Ammon's horn (tissue), 1 donor: ENCODE results near the gene NIT1.

ENCODE experiments used
- DNase-seq: peaks from one replicate; pipeline ENCODE4 v3.0.0-alpha.2; 2016; ENCODE audit warnings: low spot score

Gene NIT1

GRCh38 chr1:161117759-161118581 lies at the start of gene NIT1, which contains the start of gene PFDN2:
NIT1 (plus strand) TSS chr1:161118105; CDS start chr1:161118177, 72 bp downstream.
PFDN2 (minus strand) TSS chr1:161118037; CDS start chr1:161118026, 11 bp downstream.
- peak; percentile 93 for DNase-seq

- peak; percentile 80 for DNase-seq
These were observed 49.3 kb upstream of the NIT1 start for GRCh38 chr1:161068306-161069234.

- DNase-seq = no peak
These were observed 48.7 kb upstream of the NIT1 start for GRCh38 chr1:161069241-161069640.

- DNase-seq = peak; percentile 81
These were observed 48.1 kb upstream of the NIT1 start, which contains the start of gene ARHGAP30 for GRCh38 chr1:161069731-161070270. ARHGAP30 (minus strand) TSS chr1:161069891; CDS start chr1:161069624, 267 bp downstream.

- no peak for DNase-seq
These were observed 47.1 kb upstream of the NIT1 start for GRCh38 chr1:161070761-161071160.

- peak; percentile 39 for DNase-seq
These were observed 46.0 kb upstream of the NIT1 start for GRCh38 chr1:161071886-161072371.

GRCh38 chr1:161072751-161073449 lies 45.0 kb upstream of the NIT1 start:
- DNase-seq = no peak

- no peak for DNase-seq
These were observed 44.3 kb upstream of the NIT1 start for GRCh38 chr1:161073474-161074121.

- DNase-seq = no peak
These were observed 43.1 kb upstream of the NIT1 start for GRCh38 chr1:161074676-161075368.

- no peak for DNase-seq
These were observed 41.5 kb upstream of the NIT1 start for GRCh38 chr1:161076410-161076809.

GRCh38 chr1:161077426-161077825 lies 40.5 kb upstream of the NIT1 start:
- no peak for DNase-seq

GRCh38 chr1:161079436-161080110 lies 38.3 kb upstream of the NIT1 start:
- DNase-seq = no peak

GRCh38 chr1:161080441-161081405 lies 37.2 kb upstream of the NIT1 start:
- no peak for DNase-seq

- no peak for DNase-seq
These were observed 36.4 kb upstream of the NIT1 start for GRCh38 chr1:161081519-161081918.

- no peak for DNase-seq
These were observed 35.4 kb upstream of the NIT1 start for GRCh38 chr1:161082483-161082882.

GRCh38 chr1:161082996-161083747 lies 34.7 kb upstream of the NIT1 start:
- DNase-seq = no peak

- DNase-seq = no peak
These were observed 33.9 kb upstream of the NIT1 start for GRCh38 chr1:161083748-161084596.
